Activated CD4-positive, alpha-beta T cell treated with anti-CD3 and anti-CD28 coated beads for 48 hours (primary cell): ENCODE results near the gene PHLDB3.

Experiments used
- DNase-seq: peaks from one replicate; pipeline ENCODE4 v3.0.0-alpha.2; 2020

The PHLDB3 gene

DNA sequence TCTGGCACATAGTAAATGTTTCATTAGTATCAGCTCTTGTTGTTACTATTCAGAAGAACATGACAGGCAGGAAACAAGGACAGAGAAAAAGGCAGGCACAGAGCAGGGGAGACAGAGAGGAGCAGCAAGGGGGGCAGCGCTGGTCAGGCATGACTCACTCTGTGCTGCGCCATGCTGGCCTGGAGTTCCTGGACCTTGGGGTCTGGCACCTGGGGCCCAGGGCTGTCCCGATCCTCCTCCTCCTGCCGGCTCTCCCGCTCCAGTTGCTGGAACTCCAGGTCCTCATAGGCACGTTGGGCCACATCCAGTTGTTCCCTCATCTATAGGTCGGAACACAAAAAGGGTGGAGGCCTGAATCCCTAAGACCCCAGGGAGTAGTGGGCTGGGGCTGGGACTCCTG lies 7.6 kb downstream of the PHLDB3 start:
- DNase-seq = no peak

DNA sequence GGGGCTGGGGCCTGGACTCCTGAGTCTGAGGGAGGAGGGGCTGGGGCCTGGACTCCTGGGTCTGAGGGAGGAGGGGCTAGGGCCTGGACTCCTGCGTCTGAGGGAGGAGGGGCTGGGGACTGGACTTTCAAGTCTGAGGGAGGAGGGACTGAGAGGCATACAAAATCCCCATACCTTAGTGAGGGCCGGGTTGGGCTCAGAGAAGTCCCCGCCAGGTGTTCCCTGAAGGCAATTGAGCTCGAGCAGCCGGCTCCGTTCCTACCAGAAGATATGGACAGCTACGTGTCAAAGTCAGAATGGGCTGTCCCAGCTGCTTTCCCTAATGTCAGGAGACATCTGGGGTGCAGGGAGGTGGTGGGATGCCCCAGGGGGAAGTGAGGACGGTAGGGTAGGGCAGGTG lies 9.5 kb downstream of the PHLDB3 start:
- DNase-seq = no peak

DNA sequence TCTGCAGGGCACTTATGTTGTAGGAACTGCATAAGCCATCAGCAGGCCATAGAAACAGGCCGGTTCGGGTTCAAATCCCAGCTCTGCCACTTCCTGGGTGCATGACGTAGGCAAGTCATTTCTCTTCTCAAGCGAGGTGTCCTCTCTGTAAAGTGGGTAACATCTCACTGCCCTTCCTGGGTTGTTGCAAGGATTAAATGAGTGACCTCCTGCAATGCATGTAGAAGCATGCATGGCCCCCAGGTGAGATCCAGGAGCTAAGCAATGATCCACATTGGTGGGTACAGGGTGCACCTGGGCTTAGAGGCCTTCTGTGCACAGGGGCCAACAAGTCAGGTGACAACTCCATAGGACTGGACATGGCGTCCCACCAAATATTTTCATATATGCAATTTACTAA lies 13.8 kb downstream of the PHLDB3 start:
- no peak for DNase-seq

DNA sequence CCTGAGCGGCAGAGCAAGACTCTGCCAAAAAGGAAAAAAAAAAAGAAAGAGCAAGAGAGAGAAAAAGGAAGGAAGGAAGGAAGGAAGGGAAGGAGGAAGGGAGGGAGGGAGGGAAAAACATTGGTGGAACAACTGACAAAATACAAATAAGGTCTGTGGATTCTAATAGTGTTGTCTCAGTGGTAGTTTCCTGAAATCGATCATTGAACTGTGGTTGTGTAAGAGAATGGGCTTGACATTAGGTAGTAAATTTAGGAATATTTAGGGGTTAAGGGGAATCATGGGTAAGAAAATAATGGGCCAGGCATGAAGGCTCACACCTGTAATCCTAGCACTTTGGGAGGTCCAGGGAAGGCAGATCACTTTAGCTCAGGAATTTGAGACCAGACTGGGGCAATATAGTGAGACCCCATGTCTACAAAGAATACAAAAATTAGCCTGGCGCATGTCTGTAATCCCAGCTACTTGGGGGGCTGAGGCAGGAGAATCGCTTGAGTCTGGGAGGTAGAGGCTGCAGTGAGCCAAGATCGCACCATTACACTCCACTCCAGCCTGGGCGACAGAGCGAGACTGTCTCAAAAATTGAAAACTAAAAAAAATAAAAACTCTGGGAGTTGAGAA lies 14.5 kb downstream of the PHLDB3 start:
- DNase-seq = no peak

DNA sequence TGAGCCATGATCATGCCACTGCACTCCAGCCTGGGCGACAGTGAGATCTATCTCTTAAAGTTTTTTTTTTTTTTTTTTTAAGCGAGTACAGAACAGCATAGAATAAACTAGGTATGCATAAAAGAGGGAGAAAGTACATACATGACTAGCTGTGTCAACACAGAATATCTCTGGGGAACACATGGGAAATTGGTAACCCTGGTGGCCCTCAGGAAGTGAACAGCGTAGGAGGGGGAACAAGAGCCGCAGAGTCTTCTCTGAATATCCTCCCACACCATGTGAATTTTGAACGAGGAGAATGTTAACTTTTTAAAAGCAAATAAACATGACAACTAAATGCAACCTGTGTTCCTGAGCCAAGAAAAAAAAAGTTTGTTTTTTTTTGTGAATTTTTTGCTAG lies 15.2 kb downstream of the PHLDB3 start:
- no peak for DNase-seq

DNA sequence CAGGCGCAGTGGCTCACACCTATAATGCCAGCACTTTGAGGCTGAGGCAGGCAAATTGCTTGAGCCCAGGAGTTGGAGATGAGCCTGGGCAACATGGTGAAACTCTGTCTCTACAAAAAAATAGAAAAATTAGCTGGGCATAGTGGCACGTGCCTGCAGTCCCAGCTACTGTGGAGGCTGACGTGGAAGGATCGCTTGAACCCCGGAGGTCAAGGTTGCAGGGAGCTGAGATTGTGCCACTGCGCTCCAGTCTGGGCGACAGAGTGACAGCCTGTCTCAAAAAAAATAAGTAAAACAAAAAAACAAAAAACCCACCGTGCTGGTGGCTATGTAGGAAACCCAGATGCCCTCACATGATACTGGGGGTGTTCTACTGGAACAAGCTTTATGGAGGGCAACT lies 16.4 kb downstream of the PHLDB3 start:
- DNase-seq = no peak

DNA sequence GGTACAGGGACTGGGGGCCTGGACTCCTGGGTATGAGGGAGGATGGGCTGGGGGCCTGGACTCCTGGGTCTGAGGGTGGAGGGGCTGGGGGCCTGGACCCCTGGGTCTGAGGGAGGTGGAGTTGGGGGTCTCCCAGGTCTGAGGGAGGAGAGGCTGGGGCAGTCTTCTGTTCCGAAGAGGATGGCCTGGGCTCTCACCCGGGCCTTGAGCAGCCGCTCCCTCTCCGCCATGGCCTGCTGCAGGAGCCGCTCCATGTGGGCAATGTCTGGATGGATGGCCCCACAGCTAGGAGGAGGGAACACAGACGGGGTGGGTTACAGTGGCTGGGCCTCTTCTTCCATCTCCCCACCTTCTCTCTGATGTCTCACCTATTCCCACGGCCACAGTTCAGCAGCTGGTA lies 18.1 kb downstream of the PHLDB3 start:
- no peak for DNase-seq

DNA sequence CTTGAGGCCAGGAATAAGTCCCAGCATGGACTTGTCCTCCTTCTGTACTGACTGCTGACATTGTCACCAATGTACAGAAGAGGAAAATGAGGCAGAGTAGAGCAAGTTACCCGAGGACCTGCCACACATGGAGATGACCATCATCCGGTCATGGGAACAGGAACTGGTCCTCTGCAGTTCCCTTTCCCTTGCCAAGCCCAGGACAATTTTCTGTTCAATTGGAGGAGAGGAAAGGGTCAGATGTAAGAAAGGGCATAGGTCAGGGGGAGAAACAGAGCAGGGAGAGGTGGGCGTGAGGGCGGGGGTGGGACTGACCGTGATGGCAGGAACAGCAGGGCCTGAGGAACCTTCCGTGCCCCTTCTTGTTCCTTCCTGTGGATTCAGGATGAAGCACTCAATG lies 18.6 kb downstream of the PHLDB3 start:
- no peak for DNase-seq

DNA sequence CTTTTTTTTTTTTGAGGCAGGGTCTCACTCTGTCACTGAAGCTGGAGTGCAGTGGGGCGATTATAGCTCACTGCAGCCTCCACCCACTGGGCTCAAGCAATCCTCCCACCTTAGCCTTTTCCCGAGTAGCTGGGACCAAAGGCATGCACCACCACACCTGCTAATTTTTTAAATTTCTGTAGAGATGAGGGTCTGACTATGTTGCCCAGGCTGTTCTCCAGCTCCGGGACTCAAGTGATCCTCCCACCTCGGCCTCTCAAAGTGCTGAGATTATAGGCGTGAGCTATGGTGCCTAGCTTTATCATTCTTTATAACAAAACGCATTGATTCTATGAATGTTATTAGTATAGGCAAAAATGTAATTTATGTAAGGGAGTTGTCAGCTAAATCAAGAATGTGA lies 21.3 kb downstream of the PHLDB3 start:
- no peak for DNase-seq

DNA sequence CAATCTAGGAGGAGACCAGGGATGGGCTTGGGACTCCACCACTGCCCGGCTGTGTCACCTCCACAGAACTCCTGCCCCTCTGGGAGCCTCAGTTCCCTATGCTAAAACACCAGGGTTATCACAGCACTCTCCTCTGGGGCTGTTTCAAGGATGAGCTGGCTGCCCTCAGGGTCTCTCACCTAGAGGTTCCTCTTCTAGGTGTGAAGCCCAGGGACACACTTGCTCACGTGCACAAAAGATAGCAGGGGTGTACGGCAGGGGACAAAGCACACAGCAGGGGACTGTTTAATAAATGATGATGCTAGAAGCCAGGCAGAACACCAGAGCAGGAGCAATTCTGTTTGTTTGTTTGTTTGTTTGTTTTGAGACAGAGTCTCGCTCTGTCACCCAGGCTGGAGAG lies 22.4 kb downstream of the PHLDB3 start:
- no peak for DNase-seq

DNA sequence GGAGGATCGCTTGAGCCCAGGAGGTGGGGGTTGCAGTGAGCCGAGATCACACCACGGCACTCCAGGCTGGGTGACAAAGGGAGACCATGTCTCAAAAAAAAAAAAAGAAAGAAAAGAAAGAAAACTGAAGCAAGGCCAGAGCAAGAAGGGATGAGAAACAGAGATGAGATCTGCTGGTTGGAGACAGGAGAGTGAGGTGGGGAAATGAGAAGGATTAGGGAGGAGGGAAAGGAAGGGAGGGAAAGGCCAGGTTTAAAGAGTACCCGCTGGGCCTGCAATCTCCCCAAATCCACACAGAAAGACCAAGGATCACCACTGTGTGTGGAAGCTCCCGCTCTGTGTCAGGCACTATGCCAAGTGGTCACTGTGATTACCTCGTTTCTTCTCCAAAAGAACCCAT lies 22.8 kb downstream of the PHLDB3 start:
- no peak for DNase-seq

DNA sequence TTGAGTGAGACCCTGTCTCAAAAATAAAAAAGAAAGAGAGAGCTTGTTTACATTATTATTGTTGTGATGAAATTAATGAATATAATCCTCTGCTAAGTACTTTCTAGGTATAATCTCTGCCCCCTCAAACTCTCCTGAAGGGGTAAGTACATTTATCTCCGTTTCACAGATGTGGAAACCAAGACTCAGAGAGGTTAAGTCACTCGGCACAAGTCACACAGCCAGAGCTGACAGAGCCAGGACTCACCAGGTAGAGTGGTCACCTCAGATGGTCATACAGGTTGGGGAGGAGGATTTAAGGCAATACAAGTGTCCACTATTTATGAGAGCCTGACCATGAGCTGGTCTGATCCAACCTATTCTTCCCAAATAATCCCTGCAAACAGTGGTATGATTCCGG lies 24.0 kb downstream of the PHLDB3 start:
- DNase-seq = no peak

DNA sequence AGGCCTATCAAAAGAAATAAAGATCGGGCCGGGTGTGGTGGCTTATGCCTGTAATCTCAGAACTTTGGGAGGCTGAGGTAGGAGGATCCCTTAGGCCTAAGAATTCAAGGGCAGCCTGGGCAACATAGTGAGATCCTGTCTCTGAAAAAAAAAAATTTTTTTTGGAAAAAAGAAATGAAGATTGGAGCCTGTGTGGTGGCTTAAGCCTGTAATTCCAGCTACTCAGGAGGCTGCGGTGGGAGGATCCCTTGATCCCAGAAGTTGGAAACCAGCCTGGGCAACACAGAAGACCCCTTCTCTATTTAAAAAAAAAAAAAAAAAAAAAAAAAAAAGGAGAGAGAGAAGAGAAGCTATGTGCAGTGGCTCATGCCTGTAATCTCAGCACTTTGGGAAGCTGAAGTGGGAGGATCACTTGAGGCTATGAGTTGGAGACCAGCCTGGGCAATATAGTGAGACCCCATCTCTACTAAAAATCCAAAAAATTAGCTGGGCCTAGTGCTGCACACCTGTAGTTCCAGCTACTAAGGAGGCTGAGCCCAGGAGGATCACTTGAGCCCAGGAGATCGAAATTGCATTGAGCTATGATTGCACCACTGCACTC lies 24.5 kb downstream of the PHLDB3 start:
- DNase-seq = no peak

DNA sequence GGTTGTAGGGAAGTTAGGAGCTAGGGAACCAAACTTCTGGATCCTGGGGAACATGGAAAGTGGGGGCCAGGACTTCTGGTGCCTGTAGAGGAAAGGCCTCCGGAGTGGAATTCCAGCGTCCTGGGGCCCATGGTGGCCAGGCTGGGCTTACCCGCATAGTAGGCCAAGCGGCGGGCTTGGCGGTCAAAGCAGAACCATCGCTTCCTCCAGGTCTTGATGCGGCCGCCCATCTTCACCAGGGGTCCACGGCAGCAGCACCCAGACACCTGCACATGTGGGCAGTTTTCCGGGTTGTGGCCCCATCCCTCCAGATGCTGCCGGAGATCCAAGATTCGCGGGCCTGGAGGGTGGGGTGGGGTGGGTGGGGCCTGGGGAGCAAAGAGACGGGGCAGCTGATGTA lies 25.3 kb downstream of the PHLDB3 start:
- no peak for DNase-seq

DNA sequence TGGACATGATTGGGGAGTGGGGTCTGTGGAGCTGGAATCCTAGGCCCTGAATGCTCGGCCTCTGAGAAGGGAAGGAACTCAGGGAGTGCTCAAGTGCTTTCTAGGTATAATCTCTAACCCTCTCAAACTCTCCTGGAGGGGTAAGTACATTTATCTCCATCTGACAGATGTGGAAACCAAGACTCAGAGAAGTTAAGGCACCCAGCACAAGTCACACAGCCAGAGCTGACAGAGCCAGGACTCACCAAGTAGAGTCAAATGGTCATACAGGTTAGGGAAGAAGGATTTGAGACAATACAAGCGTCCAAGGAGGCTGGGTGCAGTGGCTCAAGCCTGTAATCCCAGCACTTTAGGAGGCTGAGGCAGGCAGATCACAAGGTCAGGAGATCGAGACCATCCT lies 26.2 kb downstream of the PHLDB3 start:
- no peak for DNase-seq

DNA sequence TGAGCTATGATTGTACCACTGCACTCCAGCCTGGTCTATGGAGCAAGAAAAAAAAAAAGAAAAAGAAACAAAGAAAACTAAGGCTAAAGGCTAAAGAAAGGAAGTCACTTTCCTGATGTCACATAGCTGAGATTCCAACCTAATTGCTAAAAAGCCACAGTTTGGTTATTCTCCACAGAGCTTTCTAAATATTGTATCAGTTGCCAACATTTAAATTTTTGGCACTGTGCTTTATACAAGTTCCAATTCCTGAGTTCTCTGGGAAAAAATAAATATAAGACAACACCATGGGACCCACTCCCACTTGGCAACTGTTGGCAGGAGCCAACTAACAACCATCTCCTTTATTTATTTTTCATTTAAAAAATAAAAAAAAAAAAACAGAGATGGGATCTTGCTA lies 27.9 kb downstream of the PHLDB3 start:
- no peak for DNase-seq

DNA sequence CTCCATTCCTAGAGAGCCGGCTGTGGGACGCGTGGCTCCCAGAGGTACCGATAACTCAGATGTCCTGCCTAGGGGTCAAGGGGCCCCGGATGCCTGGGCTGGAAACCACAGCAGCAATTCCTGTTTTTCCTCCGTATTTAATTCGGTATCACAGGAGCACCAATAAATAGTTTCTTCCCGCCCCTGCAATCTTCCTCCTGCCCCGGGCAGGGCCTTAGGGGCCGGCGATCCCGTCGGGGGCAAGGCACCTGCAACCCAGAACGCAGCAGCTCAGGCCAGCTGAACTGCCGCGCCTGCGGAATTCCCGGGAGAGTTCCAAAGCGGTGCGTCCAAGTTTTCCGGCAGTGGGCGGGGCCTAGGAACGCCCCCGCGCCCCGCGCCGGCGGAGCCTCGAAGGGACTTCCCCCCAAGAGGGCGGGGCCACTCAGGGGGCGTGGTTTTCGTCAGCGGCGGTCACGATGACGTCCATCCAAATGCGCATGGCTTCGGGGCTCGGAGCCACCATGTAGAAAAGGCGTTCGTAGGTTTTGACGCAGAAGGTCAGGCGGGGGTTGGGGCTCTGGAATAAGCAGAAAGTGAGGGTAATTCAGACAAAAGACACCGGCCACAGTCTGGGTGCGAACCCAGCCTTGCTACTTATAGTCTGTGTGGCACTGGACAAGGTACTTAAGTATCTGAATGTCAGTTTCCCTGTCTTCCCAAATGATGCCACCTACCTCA lies 29.4 kb downstream of the PHLDB3 start:
- DNase-seq = peak; percentile 97

DNA sequence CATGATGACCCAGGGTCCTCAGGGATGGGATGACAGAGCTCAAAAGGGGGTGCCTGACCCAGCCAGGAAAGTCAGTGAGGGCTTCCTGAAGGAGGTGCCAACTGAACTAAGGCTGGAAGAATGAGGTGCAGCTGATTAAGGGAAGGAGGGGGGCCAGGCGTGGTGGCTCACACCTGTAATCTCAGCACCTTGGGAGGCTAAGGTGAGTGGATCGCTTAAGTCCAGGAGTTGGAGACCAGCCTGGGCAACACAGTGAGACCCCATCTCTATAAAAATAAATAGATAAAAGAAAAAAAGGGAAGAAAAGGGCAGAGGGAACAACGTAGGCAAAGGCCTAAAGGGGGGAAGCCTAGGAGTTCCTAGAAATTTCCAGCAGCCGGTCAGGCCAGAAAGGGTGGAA lies 30.1 kb downstream of the PHLDB3 start:
- DNase-seq = no peak

DNA sequence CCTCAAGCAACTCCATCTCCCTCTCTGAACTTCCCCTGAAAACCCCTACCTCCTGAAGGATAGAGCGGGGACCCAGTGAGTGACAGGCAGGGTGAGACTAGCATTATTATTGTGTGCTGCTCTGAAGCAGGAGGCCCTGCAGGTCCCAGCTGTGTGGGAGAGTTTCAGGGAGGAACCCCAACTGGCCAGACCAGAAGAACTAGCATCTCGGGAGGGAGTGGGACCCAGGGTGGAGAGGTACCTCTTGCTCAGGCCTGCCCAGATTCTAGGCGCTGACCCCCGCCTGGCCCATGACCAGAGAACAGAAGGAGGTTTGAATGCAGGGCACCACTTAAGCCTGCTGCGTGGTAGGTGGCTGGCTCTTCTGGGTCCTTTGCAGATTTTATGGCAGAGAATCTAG lies 33.5 kb downstream of the PHLDB3 start:
- DNase-seq = no peak

DNA sequence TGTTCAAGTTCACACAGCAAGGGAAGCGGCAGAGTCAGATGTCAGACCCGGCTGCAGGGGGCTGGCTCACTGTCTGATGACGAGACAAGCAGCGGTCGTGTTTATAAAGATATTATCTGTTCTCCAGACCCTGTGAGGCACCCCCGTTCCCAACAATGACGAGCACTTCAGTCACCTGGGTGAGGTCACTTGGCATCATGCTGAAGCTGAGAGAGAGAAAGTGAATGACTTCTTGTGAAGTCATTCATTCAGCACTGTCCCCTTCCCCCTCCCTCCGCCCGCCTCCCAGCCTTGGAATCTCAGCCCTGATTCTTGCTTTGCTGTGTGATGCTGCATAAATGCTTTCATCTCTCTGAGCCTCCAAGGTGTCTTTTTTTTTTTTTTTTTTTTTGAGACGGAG lies 34.3 kb downstream of the PHLDB3 start:
- DNase-seq = peak; percentile 73

DNA sequence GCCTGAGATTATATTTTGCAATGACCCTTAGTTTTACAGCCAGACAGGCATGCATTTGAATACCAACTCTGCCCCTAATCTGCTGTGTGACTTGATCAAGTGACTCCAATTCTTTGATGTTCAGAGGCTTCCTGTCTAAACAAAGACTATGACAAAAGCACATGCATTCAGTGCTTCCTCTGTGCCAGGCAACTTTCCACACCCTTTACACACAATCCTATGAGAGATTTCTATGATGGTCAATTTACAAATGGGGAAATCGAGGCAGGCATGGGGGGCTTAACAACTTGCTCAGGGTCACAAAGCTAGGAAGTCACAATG lies 35.4 kb downstream of the PHLDB3 start:
- DNase-seq = no peak

DNA sequence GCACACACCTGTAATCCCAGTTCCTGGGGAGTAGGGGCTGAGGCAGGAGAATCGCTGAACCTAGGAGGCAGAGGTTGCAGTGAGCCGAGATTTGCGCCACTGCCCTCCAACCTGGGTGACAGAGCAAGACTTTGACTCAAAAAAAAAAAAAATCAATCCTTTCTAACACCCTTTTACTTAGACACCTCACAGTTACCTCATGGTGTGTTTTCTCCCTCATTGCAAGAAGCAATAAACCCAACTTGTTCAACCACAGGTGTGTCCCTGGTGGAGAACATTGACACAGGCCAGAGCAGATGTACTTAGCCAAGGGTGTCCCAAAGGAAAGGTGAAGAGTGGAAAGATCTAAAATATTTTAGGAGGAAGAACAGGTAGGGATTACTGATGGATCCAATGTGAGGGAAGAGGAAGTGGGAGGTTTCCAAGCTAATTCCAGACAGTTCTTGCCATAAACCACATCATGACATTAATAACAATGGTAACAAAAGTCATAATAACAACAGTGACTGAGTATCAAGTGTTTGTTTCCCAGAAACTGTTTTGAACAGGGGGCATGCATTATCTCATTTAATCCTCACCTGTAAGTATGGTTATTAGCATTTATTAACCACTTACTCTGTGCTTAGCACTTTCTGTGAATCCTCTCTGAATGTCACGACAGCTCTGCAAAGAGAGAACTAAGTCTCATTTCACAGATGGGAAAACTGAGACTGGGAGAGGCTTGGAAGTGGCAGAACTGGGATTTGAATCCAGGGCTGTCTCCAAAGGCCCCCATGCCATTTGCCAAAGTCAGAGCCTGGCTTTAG lies 36.0 kb downstream of the PHLDB3 start:
- no peak for DNase-seq

DNA sequence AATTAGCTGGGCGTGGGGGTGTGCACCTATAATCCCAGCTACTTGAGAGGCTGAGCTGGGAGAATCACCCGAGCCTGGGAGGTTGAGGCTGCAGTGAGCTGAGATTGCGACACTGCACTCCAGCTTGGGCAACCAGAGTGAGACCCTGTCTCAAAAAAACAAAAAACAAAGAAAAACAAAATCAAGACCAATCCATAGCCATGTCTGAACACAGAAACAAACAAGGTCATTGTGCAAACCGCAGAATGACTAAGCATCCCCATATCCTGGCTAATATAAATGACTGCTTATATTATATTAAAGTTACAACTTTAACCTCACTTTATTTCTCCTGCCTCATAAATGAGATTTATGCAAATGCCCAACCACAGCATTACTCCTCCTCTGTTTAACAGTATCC lies 36.8 kb downstream of the PHLDB3 start:
- no peak for DNase-seq

DNA sequence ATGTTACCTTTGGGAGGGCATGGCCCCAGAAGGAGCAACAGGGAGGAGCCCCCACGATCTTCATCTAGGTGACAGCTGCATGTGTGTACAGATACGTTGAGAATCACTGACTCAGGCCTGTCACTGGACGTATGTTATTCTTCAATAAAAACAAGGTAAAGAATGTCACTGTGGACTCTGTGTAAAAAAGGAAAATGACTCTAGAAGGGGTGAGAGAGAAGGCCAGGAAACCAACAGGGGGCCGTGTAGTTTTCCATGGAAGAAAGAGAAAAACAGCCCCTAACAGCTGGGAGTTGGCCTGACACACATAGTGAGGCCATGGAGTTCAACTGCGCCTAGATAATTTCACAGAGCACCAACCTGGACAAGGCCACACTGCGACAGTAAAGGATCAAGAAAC lies 37.3 kb downstream of the PHLDB3 start:
- no peak for DNase-seq
